Right ventricle myocardium superior (tissue), 1 donor: Measurements from ENCODE around the gene COL9A3. TPM values are rescaled to one million over a fixed set of nuclear protein-coding genes. Genes with fewer than 3 reads are reported as not detected.
A peak's percentile ranks its signal among the peaks of the same experiment; 100 is the strongest.
"Not testable (repeated sequence)": the region's sequence is repeated elsewhere in the genome, so short reads cannot be mapped to it uniquely, and the experiment has no call there.

Experiments used
- ATAC-seq: fragments of 200-7000 bp; cut with Tn5 transposase; one replicate; pipeline ENCODE4 v1.9.1; 2020; ENCODE audit warnings: mild to moderate bottlenecking; ENCODE audit not compliant: poor library complexity
- DNase-seq: peaks from one replicate; pipeline ENCODE4 v3.0.0-alpha.2; 2020
- intact Hi-C: fragments of 100-400 bp; cut with DNase I; formaldehyde crosslinking; loops from one replicate; pipeline ENCODE4 v1.11.2; 2022
- total RNA-seq: library from RNA; stranded (reverse); fragmentation: NEBNext Ultra II Directional; extraction: Animal tissue kit (Norgen Biotek cat#: 25700); gene quantifications from one replicate; pipeline ENCODE4 v1.2.1, GENCODE V29; 2021
- donor health status: DM: no; HTN: yes; CAD: no; lungs with severe emphysema.

The COL9A3 gene
- total RNA-seq, 1 donor from 2014 or later = 2.7 TPM

GRCh38 chr20:62843656-62844055 lies 26.8 kb downstream of the COL9A3 start:
- intact Hi-C loops = no loop called here
- no peak for DNase-seq
- ATAC-seq = no peak

GRCh38 chr20:62844182-62844581 lies 27.3 kb downstream of the COL9A3 start:
- intact Hi-C loops = no loop called here
- ATAC-seq (no peak), DNase-seq (no peak)

- intact Hi-C loops = no loop called here
- ATAC-seq = no peak
- no peak for DNase-seq
Observed at GRCh38 chr20:62845416-62846160, 28.7 kb downstream of the COL9A3 start.

GRCh38 chr20:62846166-62846890 lies 29.5 kb downstream of the COL9A3 start:
- intact Hi-C loops = no loop called here
- no peak for DNase-seq
- peak; percentile 50 for ATAC-seq

GRCh38 chr20:62848917-62849316 lies 32.1 kb downstream of the COL9A3 start:
- intact Hi-C loops, ATAC-seq, DNase-seq: not testable (repeated sequence)

GRCh38 chr20:62849431-62849830 lies 32.6 kb downstream of the COL9A3 start:
- ATAC-seq (no peak), DNase-seq (no peak)
- intact Hi-C loops = no loop called here

- ATAC-seq (no peak), DNase-seq (no peak)
- intact Hi-C loops = no loop called here
Observed at GRCh38 chr20:62850333-62850974, 33.6 kb downstream of the COL9A3 start.

- no peak for DNase-seq
- no peak for ATAC-seq
- intact Hi-C loops = no loop called here
Observed at GRCh38 chr20:62852196-62852595, 35.3 kb downstream of the COL9A3 start.

- DNase-seq = no peak
- intact Hi-C loops = no loop called here
- no peak for ATAC-seq
Observed at GRCh38 chr20:62852841-62853240, 36.0 kb downstream of the COL9A3 start.

- intact Hi-C loops, ATAC-seq: not testable (repeated sequence)
Observed at GRCh38 chr20:62853304-62853703, 36.5 kb downstream of the COL9A3 start.

GRCh38 chr20:62854121-62854520 lies 37.3 kb downstream of the COL9A3 start:
- intact Hi-C loops = no loop called here
- DNase-seq = no peak
- ATAC-seq = no peak

More at GRCh38 chr20:62853304-62853703, 36.5 kb downstream of the COL9A3 start:
- DNase-seq = not testable (repeated sequence)

- ATAC-seq (no peak), DNase-seq (no peak)
- intact Hi-C loops = no loop called here
Observed at GRCh38 chr20:62855120-62855519, 38.3 kb downstream of the COL9A3 start.

- DNase-seq (no peak), ATAC-seq (no peak)
- intact Hi-C loops = no loop called here
Observed at GRCh38 chr20:62856931-62857619, 40.2 kb downstream of the COL9A3 start.

- DNase-seq (no peak), ATAC-seq (no peak)
- intact Hi-C loops = no loop called here
Observed at GRCh38 chr20:62858058-62858830, 41.4 kb downstream of the COL9A3 start.

GRCh38 chr20:62859721-62860120 lies 42.9 kb downstream of the COL9A3 start:
- DNase-seq (no peak), ATAC-seq (no peak)
- intact Hi-C loops = no loop called here

- intact Hi-C loops = no loop called here
- ATAC-seq (no peak), DNase-seq (no peak)
Observed at GRCh38 chr20:62860391-62860923, 43.6 kb downstream of the COL9A3 start.

- DNase-seq = no peak
- intact Hi-C loops = no loop called here
- ATAC-seq = no peak
Observed at GRCh38 chr20:62860924-62861691, 44.3 kb downstream of the COL9A3 start.
